ENCODE measurements around the gene LIN7A.
"Not testable (repeated sequence)": the region's sequence is repeated elsewhere in the genome, so short reads cannot be mapped to it uniquely, and the experiment has no call there.

LIN7A gene

GRCh38 chr12:80895240-80895639 is 42.5 kb downstream of the LIN7A start:
- TF ChIP-seq CTCF (IDR thresholded peaks at IDR 0.05; ENCODE audit: insufficient read depth, missing control alignments): no peak
- FAIRE-seq (no peak), DNase-seq (ENCODE audit: insufficient read length, low spot score) (no peak)

GRCh38 chr12:80894179-80894578 is 43.6 kb downstream of the LIN7A start:
- no peak for FAIRE-seq
- no peak for TF ChIP-seq CTCF (IDR thresholded peaks at IDR 0.05; ENCODE audit: insufficient read depth, missing control alignments)
- DNase-seq (ENCODE audit: insufficient read length, low spot score): no peak

- TF ChIP-seq CTCF (IDR thresholded peaks at IDR 0.05; ENCODE audit: insufficient read depth, missing control alignments): no peak
- FAIRE-seq: no peak
- DNase-seq (ENCODE audit: insufficient read length, low spot score): no peak
These were observed 44.9 kb downstream of the LIN7A start for GRCh38 chr12:80892597-80893445.

- TF ChIP-seq CTCF (IDR thresholded peaks at IDR 0.05; ENCODE audit: insufficient read depth, missing control alignments): no peak
- no peak for DNase-seq (ENCODE audit: insufficient read length, low spot score)
- no peak for FAIRE-seq
These were observed 53.1 kb downstream of the LIN7A start for GRCh38 chr12:80884651-80885050.

DNA sequence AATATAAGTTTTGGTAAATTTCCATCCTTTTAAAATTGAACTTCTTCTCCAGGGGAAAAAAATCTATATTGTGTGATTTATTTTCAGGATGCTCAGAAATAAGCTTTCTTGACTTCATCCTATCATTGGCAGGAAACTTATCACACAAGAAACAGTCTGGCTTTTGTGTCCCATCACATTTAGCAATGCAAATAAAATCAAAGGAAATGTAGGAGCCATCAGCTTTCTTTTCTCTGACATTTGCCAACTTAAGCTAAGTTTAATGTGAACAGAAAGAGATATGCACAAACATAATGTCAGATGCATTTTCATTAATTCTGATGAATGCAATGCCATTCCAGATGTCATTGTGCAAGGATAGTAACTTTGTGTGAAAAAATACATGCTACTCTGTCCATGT is 56.6 kb downstream of the LIN7A start:
- DNase-seq (ENCODE audit: insufficient read length, low spot score): no peak
- TF ChIP-seq CTCF (IDR thresholded peaks at IDR 0.05; ENCODE audit: insufficient read depth, missing control alignments): no peak
- FAIRE-seq: no peak

- not testable (repeated sequence) for DNase-seq (ENCODE audit: insufficient read length, low spot score)
These were observed 59.3 kb downstream of the LIN7A start for GRCh38 chr12:80878452-80878851.

DNA sequence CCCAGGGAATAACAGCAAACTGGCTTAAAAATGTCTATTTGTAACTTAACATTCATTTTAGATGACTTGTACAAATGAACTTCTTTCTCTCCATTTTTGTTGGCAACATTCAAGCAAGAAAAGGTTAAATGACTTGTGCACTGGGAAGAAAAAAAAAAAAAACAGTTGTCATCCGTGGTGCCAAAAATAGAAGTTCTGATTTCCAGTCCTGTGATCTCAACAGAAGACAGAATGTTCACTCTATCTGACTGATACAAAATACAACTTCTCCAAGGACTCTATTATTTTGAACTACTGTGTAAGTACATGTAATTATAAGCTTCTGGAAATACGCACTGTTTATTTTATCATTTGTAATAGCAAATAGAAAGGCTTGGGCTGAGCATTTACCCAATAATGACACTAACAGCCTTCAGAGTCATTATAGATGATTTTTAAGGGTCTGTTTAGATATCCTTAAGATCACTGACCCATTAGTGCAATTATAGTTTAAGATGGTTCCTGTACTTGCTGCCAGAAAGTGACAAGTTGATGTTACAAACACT is 59.9 kb downstream of the LIN7A start:
- FAIRE-seq: no peak
- DNase-seq (ENCODE audit: insufficient read length, low spot score): no peak

More at GRCh38 chr12:80878452-80878851, 59.3 kb downstream of the LIN7A start:
- not testable (repeated sequence) for FAIRE-seq

More for the DNA sequence above, 59.9 kb downstream of the LIN7A start:
- no peak for TF ChIP-seq CTCF (IDR thresholded peaks at IDR 0.05; ENCODE audit: insufficient read depth, missing control alignments)
